BJ (cell line): ENCODE results near the gene WDR35. TPM values are rescaled to one million over a fixed set of nuclear protein-coding genes. Genes with fewer than 3 reads are reported as not detected.

Experiments used
- CTCF ChIA-PET: fragments of 350-600 bp; formaldehyde crosslinking; extraction: SDS; loops from one replicate; lab custom pipeline; 2021; ENCODE audit warnings: antibody characterized with exemption, inconsistent platforms; lab: Yijun Ruan, JAX
- POLR2A ChIA-PET: fragments of 300-600 bp; sonication (Branson Sonifier 250); formaldehyde crosslinking; extraction: SDS; loops from one replicate; lab custom pipeline; 2021; ENCODE audit warnings: antibody characterized with exemption; lab: Charles Lee
- DNase-seq: peaks from one replicate; pipeline ENCODE4 v3.0.0-alpha.2; 2011; ENCODE audit warnings: low read depth
- H3K27me3 ChIP-seq: 2 replicates; pipeline ENCODE4 v1.6.0; 2011; ENCODE audit warnings: low read length; ENCODE audit not compliant: control insufficient read depth, insufficient read depth
- H3K36me3 ChIP-seq: 2 replicates; pipeline ENCODE4 v1.5.1; 2011; ENCODE audit warnings: low read length; ENCODE audit not compliant: control insufficient read depth, insufficient read depth
- H3K4me3 ChIP-seq: 2 replicates; pipeline ENCODE4 v1.5.1; 2011; ENCODE audit warnings: low read depth, mild to moderate bottlenecking, control low read depth, low read length
- CTCF ChIP-seq: IDR thresholded peaks from 2 replicates; pipeline ENCODE4 v1.5.1; 2011; ENCODE audit warnings: low read depth, mild to moderate bottlenecking, control low read depth, inconsistent platforms, low read length, moderate library complexity; ENCODE audit not compliant: insufficient read depth
- polyA plus RNA-seq: library from polyadenylated mRNA; depleted of rRNA; stranded (reverse); fragments of >200 nt; gene quantifications from 2 replicates; pipeline ENCODE4 v1.2.3, GENCODE V29; 2011

Gene WDR35
- polyA plus RNA-seq, 1 experiment: 2.5 TPM

DNA sequence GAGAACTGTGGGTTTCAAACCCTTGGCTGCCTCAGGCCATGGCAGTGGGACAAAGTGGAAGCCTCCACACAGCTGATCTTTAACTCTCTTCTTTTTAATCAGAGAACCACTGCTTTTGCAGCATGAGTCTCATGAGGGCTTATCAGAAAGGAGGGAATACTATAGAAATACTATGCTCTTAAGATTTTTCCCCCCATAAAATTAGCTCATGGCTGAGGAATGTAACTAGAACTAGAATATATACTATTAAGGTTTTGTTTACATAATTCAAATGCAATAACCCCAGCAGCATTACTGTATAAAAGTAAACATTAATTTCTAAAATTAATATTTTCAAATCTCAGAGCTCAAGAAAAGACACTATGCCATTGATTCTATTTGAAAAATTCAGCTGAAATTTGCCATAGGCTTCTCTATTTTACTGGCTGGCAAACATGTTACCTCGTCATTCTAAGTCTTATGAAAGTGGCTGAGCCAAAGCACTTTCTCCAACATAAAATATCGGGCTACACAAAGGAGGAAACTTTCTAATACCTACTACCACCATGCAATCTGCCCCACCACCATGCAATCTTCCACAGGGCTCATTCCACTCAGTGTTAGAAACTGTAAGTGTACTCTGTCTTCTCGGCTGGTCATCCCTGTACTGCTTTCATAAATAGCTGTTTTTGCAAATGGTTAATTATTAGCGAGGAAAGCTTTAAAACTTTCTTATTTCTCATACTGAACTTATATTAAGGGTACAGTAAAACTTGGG, 42.5 kb downstream of the WDR35 start:
- no peak for DNase-seq
- TF ChIP-seq CTCF: no peak
- Histone ChIP-seq H3K27me3 (no peaks in the 10 kb centered on the region), H3K4me3 (no peak overlapping the region), H3K36me3 (no peaks in the 10 kb centered on the region)
- POLR2A ChIA-PET: no interaction called here
- CTCF ChIA-PET: interaction anchor here (0.6 to 2.0 kb wide), 6 partner anchors 8 to 313 kb away, joined by 3 to 7 read pairs (median 4); no protein-coding TSS in a partner anchor

DNA sequence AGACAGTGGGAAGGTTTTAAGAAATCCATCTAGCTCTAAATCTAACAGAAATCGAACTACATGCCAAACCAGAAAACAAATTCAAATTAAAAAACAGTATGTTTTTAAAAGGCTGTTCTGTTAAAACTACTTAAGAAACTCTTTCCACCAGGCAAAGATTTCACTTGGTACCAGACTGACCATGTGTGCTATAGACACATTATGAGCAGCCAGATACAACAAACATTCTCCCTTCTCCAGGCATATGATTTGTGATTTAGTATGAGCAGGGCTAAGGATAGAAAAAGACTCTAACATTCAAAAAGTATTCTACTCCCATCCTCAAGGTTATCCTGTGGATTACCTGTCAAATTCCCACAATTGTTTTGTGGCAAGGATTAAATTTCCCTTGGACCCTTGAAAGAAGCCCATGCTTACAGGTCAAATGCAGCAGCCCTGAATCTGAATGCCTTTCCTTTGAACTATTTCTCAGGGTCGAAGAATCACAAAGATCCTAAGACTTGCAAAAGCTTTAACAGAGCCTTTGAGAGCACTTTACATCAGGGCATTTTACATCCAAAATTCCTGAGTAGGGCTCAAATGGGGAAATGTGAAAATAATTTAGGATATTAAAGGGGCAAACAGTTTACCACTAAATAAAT, 45.6 kb downstream of the WDR35 start:
- POLR2A ChIA-PET: no interaction called here
- no peaks in the 10 kb centered on the region for H3K27me3 ChIP-seq
- CTCF ChIA-PET: interaction anchor here (1.1 kb wide), 1 partner anchor 11 kb away, joined by 3 read pairs; no protein-coding TSS in a partner anchor
- no peak overlapping the region for H3K4me3 ChIP-seq
- no peak for TF ChIP-seq CTCF
- no peaks in the 10 kb centered on the region for H3K36me3 ChIP-seq
- DNase-seq: no peak

DNA sequence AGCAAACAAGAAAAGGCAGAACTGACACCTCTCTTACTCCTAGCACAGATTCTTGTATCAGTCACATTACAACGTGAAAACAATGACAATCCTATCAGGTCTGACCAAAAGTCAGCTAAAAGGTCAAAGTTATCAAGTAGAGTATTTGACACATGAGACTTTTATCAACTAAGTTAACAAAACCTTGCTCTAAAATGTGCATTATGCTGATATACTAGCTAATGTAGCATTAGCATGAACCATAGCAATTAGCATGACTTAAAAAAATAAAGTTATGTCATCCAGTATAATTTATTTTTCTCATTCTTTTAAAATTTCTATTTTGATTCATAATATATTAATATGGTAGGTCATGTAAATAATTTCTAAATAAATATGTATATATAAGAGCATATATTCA, 46.7 kb downstream of the WDR35 start:
- DNase-seq: no peak
- no peak for TF ChIP-seq CTCF
- Histone ChIP-seq H3K4me3 (no peak overlapping the region), H3K27me3 (no peaks in the 10 kb centered on the region), H3K36me3 (no peaks in the 10 kb centered on the region)
- ChIA-PET CTCF (interaction anchor here (1.1 kb wide), 1 partner anchor 12 kb away, joined by 3 read pairs; no protein-coding TSS in a partner anchor), POLR2A (no interaction called here)

GRCh38 chr2:19942199-19942598, 47.7 kb downstream of the WDR35 start:
- POLR2A ChIA-PET: no interaction called here
- H3K4me3 ChIP-seq: no peak overlapping the region
- H3K27me3 ChIP-seq: no peaks in the 10 kb centered on the region
- TF ChIP-seq CTCF: no peak
- DNase-seq: no peak
- CTCF ChIA-PET: interaction anchor here (0.9 to 1.2 kb wide), 2 partner anchors 22 to 73 kb away, joined by 3 read pairs; no protein-coding TSS in a partner anchor
- H3K36me3 ChIP-seq: peaks cover 2% of the 10 kb centered on the region; the same call in 1 of the 2 replicates

GRCh38 chr2:19937004-19937403, 52.9 kb downstream of the WDR35 start:
- Histone ChIP-seq H3K27me3 (no peaks in the 10 kb centered on the region), H3K4me3 (no peak overlapping the region), H3K36me3 (peaks cover 2% of the 10 kb centered on the region; the same call in 1 of the 2 replicates)
- ChIA-PET CTCF (no interaction called here), POLR2A (no interaction called here)
- no peak for DNase-seq
- no peak for TF ChIP-seq CTCF
